NCI-H2081 treated with DMSO at 0.1 percent for 48 hours (cell line): Measurements from ENCODE around the gene A2ML1.
"Not testable (repeated sequence)": the region's sequence is repeated elsewhere in the genome, so short reads cannot be mapped to it uniquely, and the experiment has no call there.

Experiments
- DNase-seq: peaks from one replicate; lab custom pipeline; 2025; lab: John Stamatoyannopoulos, UW

The A2ML1 gene

GRCh38 chr12:8907513-8907912 lies 85.1 kb downstream of the A2ML1 start:
- no peak for DNase-seq

DNA sequence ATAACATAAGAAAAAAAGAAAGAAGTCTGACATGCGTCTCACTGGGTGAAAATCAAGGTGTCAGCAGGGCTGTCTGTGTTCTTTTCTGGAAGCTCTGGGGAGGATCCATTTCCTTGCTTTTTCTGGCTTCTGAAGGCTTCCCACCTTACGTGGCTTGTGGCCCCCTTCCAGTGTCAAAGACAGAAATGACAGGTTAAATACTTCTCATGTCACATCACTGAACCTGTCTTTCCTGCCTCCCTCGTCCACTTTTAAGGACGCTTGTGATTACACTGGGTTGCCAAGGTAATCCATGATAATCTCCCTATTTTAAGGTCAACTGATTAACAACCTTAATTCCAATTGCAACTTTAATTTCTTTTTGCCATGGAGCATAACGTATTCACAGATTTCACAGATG lies 87.3 kb downstream of the A2ML1 start:
- no peak for DNase-seq

DNA sequence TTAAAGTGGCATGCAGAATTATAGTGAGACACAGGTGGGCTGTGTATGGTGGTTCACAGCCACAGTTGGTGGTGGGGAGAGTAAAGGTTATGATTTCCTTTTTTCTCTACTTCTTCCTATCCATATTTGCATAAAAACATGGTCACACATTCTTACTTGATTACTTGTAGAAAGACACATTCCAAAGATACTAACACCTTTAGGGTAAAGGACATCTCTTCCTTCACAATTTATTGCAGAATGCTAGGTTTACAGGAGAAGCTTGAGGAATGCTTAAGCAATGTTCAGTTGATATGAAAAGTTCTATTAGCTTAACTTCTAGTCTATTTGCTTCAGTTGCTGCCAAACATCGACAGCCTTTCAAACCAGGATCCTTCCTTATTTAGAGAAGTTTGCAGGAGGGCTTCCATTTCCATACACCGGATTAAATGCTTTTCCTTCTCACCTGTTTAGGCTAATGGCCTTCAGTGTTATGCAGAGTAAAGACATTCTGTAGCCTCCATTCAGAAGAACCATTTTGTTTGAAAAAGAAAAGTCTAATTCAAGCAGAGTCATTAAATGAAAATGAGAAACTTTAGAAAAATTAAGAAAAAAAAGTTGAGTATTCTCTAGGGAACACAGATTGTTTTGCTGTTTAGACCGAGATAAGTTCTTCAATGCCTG lies 89.3 kb downstream of the A2ML1 start:
- no peak for DNase-seq

DNA sequence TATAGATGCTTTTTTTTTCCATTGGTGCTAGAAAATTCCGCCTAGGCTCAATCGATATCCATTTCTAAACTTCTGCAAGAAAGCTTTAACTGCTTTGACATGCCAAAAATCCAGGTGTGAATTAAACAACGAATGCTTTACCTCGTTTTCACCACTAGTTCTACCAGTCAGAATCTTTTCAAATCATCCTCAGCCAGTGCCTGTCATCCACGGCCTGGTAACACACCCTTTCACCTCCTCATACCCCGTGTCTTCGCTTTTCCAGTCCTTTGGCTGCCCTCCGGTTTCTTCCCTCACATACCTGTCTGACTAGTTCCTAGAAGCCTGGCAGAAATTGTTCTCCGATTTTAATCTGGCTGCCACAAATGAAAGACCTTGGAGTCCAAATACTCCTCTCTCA lies 90.5 kb downstream of the A2ML1 start:
- no peak for DNase-seq

DNA sequence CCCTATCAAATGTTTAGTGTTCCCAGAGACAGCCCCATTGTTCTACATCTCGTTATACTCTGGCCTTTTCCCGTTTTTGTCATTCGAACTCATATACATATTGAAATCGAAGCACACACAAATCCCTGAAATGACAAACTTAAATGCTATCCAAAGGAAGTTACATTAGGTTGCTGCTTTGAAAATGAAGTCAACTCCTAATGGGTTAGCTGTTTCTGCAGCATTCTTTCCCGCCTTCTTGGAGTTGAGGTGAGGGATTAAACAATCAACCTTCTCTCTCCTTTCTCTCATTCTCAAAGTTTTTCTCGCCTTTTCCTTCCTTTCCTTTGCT lies 91.2 kb downstream of the A2ML1 start:
- no peak for DNase-seq

GRCh38 chr12:8914033-8914715 lies 91.8 kb downstream of the A2ML1 start, which contains the start of gene PHC1:
PHC1 (plus strand) TSS chr12:8914509; CDS start chr12:8917678, 3,169 bp downstream.
- not testable (repeated sequence) for DNase-seq

- no peak for DNase-seq
Measured at GRCh38 chr12:8914716-8915526, 92.5 kb downstream of the A2ML1 start.

GRCh38 chr12:8916154-8916553 lies 93.7 kb downstream of the A2ML1 start:
- no peak for DNase-seq

- no peak for DNase-seq
Measured at GRCh38 chr12:8917031-8917430, 94.6 kb downstream of the A2ML1 start.

DNA sequence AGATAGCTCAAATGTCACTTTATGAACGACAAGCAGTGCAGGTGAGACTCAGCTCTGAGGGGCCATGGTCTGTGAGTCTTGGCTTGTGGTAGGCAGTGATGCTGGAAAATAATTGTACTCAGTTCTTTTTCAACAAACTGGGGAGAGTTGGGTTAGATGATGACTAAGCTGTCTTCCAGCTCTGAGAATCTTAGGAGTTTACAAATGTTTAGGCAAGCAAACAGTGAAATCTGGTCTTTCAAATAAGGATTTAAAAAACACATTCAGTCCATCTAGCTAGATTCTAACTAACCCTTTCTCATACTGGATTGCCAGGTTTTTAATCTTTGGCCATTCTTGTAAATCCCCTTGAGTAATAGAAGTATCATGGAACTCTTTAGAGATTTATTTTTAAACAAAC lies 95.3 kb downstream of the A2ML1 start:
- DNase-seq: no peak

- not testable (repeated sequence) for DNase-seq
Measured at GRCh38 chr12:8919643-8920042, 97.2 kb downstream of the A2ML1 start.

- no peak for DNase-seq
Measured at GRCh38 chr12:8922544-8922943, 100.1 kb downstream of the A2ML1 start.
